Pulmonary artery endothelial cell (primary cell): ENCODE results near the gene MYH15. TPM values are rescaled to one million over a fixed set of nuclear protein-coding genes. Genes with fewer than 3 reads are reported as not detected.

Experiments
- DNase-seq: peaks from one replicate; pipeline ENCODE4 v3.0.0-alpha.2; 2011; ENCODE audit warnings: low read depth, low spot score
- total RNA-seq: library from RNA; depleted of rRNA; stranded (reverse); fragments of >200 nt; gene quantifications from 2 replicates; pipeline ENCODE4 v1.2.3, GENCODE V29; 2014

MYH15 gene
- total RNA-seq, 1 donor from 2014 or later = 0.26 TPM

GRCh38 chr3:108341911-108342310, 168.5 kb downstream of the MYH15 start:
- DNase-seq = no peak

DNA sequence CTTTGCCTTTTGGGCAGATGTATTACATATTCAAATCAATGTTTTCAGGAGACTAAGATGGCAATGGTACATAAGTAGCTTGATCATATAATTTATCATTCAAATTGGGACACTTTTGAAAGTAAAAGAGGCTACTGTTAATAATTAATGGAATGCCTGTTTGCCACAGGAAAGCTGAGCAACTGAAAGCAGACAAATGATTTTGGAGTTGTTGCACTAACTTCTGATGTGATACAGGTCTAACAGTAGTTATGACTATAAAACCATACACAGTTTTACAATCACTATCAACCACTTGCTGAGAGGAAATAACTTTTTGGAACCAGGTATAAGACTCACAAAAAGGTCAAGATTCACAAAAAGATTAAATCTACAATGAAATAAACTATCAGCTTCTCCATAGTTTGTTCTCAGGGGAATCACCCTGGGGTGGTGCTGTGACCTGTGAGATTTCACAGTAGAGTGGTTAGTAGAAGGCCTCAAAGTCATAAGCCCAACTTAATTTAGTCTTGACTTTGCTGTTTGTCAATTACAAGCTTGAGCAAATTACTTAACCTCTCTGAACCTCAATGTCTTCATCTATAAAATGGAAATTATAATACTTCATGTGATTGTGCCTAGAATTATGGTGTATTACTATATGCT, 171.4 kb downstream of the MYH15 start:
- no peak for DNase-seq

DNA sequence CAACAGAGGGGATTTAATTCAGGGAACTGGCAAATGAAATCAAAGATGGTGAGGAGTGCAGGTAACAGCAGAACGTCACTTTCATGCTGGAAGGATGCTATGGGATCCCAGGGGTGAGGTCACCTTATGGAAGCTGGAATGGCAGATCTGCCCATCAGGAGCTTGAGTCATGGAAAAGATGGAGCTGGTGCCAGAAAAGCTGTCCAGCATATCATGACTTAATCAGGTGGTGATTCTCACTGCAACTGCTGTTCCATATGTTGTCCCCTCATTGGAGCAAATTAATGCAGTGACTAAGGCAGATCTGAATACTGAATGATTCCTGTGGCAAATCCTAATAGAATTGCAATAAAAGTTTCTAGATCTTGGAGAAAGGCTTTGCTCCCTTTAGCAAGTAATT, 175.7 kb downstream of the MYH15 start:
- no peak for DNase-seq

DNA sequence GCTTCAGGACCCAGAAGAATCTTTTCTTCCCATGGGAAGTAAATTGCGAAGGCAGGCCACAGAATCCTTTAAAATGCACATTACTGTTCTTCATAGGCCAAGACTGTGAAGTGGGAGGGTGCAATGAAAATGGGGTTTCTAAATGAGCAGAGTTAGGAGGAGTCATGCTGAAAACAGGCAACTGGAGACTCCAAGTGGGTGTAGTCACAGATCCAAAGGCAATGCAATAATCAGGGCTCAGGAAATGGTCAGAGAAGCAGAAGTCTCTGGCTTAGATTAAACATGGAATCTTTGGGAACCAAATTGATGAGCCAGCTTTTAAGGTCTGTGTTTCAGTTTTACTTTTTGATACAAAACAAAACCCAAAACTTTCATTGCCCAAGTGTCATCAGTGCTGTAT, 176.4 kb downstream of the MYH15 start:
- no peak for DNase-seq

DNA sequence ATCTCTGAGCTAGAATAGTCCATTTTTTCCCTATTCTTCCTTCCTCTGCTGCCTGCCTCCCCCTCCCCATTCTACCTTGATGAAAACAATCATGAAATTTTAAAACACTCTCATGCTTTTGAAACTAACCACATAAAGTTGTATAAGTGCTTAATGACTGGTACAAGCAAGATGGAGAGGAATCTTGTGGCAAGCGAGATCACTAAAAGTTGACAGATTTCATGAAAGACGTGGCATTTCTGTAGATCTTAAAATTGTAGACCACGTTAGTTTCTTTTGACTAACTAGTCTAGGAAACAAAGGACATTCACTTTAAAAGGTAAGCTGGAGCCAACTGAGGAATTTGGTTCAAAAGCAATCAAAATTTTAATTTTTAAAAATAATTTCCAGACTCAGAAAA, 178.6 kb downstream of the MYH15 start:
- DNase-seq = no peak

Other genes starting within 250 kb of the MYH15 start
- gene HHLA2, start 214.0 kb downstream of the MYH15 start, total RNA-seq = not detected in 2 replicates
- 26.0 and 73.2 TPM in 2 replicates for gene CIP2A, start 78.8 kb upstream of the MYH15 start, total RNA-seq
- gene DZIP3, start 79.1 kb upstream of the MYH15 start, total RNA-seq = 4.6 and 4.7 TPM in 2 replicates
- gene RETNLB, start 246.8 kb upstream of the MYH15 start, total RNA-seq = not detected in 2 replicates